Sigmoid colon (tissue), 4 donors: ENCODE data around the gene CAB39L.

Experiments used
- EP300 ChIP-seq, 4 donors: sonication (generic); formaldehyde crosslinking; IDR thresholded peaks; one replicate each; pipeline ENCODE4 v1.6.1; 2017; ENCODE audit warnings: antibody characterized with exemption in 4 of 4
- POLR2A ChIP-seq, 2 donors: fragments of 450-650 bp; IDR thresholded peaks; one replicate each; pipeline ENCODE4 v1.6.1; 2016; ENCODE audit warnings: antibody characterized with exemption in 2 of 2, mild to moderate bottlenecking in 2 of 2, moderate library complexity in 2 of 2
- POLR2AphosphoS5 ChIP-seq, 4 donors: sonication (generic); formaldehyde crosslinking; IDR thresholded peaks; one replicate each; pipeline ENCODE4 v1.6.1; 2017; ENCODE audit warnings: antibody characterized with exemption in 4 of 4
- TF ChIP-seq, protein P1 (sequence below), 4 experiments: fragments of 450-650 bp in 3 of 4; fragments of 200-600 bp in 1 of 4; IDR thresholded peaks; one replicate each; pipeline ENCODE4 v1.5.1; 2016 to 2019; ENCODE audit warnings: antibody characterized with exemption in 4 of 4, mild to moderate bottlenecking in 3 of 4, moderate library complexity in 2 of 4

DNA sequence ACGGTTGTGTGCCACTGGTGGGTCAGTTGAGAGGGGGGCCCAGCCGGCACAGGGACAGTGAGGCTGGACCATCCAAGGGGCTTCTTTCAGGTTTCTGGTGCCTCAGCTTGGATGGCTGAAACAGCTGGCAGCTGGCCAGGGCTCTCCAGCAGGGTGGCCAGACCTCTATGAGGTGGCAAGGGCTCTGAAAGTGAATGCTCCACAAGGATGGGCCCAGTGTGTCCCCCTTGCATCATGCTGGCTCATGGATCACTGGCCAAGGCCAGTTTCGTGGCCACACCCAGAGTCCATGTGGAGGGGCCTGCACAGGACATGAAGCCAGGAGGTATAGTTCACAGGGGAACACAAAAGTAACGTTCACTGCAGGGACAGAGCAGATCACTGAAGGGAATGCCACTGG is 146.5 kb downstream of the CAB39L start:
- TF ChIP-seq POLR2A (IDR thresholded peaks at IDR 0.05) (no peak), POLR2AphosphoS5 (IDR thresholded peaks at IDR 0.05) (no peak), EP300 (IDR thresholded peaks at IDR 0.05) (no peak)
- TF ChIP-seq, protein P1, sequence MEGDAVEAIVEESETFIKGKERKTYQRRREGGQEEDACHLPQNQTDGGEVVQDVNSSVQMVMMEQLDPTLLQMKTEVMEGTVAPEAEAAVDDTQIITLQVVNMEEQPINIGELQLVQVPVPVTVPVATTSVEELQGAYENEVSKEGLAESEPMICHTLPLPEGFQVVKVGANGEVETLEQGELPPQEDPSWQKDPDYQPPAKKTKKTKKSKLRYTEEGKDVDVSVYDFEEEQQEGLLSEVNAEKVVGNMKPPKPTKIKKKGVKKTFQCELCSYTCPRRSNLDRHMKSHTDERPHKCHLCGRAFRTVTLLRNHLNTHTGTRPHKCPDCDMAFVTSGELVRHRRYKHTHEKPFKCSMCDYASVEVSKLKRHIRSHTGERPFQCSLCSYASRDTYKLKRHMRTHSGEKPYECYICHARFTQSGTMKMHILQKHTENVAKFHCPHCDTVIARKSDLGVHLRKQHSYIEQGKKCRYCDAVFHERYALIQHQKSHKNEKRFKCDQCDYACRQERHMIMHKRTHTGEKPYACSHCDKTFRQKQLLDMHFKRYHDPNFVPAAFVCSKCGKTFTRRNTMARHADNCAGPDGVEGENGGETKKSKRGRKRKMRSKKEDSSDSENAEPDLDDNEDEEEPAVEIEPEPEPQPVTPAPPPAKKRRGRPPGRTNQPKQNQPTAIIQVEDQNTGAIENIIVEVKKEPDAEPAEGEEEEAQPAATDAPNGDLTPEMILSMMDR (IDR thresholded peaks at IDR 0.05) = no peak
